CD4-positive, alpha-beta T cell treated with Interleukin-10 for 1 hour (primary cell): ENCODE measurements around the gene TNRC6A.
"Not testable (repeated sequence)": the region's sequence is repeated elsewhere in the genome, so short reads cannot be mapped to it uniquely, and the experiment has no call there.

Experiments
- DNase-seq: peaks from one replicate; pipeline ENCODE4 v3.0.0-alpha.2; 2020

Gene TNRC6A

DNA sequence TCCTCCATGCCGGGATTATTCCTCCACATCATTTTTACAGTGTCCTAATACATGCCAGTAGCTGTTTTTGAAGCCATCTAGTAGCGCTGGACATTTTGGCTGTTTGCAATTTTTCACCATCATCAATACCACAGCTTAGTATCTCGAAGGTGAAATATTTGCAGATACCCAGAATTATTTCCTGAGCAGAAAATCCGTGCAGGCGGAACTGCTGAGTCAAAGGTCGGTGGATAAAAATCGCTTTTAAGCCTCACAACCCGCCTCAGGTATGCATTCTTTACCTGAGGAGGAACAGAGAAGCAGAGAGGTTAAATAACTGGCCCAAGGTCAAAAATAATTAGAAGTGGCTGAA is 584 bp upstream of the TNRC6A start:
- no peak for DNase-seq

DNA sequence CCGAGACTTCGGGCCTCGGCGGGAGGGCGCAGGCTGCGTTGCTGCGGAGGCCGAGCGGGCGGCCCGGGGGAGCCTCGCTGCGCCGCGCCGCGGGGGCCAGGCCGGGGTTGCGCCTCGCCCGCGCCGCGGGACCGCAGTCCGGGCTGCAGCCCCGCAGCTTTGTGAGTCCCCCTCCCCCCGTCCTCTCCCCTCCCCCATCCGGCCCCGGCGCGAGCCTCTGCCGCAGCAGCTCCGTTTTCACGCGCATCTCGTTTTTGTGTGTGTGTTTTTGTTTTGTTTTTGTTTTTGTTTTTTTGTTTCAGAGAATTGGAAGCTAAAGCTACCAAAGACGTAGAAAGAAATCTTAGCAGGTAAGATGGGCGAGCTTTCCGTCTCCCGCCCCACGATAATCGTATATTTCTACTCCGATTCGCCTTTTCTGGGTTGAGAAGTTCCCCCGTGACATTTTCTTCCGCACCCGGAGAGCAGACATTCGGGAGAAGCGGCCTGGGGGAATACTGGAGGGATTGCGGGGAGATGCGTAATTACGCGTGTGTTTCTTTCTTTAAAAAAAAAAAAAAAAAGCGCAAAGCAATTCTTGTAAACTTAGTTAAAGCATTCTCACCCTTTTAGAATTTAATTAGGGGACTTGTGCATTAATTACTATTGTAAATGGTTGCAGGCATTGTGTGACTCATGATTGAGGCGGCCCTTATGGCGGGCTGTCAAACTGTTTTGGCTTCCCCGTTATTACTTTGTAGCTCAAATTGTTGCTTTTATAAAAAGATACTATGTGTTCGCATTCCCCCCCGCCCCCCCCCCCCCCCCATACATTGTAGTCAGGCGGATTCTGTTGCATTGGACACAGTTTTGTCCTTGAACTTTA is 732 bp downstream of the TNRC6A start:
- peak; percentile 31 for DNase-seq

GRCh38 chr16:24730914-24731313 is 1.5 kb downstream of the TNRC6A start:
- DNase-seq, result no peak

DNA sequence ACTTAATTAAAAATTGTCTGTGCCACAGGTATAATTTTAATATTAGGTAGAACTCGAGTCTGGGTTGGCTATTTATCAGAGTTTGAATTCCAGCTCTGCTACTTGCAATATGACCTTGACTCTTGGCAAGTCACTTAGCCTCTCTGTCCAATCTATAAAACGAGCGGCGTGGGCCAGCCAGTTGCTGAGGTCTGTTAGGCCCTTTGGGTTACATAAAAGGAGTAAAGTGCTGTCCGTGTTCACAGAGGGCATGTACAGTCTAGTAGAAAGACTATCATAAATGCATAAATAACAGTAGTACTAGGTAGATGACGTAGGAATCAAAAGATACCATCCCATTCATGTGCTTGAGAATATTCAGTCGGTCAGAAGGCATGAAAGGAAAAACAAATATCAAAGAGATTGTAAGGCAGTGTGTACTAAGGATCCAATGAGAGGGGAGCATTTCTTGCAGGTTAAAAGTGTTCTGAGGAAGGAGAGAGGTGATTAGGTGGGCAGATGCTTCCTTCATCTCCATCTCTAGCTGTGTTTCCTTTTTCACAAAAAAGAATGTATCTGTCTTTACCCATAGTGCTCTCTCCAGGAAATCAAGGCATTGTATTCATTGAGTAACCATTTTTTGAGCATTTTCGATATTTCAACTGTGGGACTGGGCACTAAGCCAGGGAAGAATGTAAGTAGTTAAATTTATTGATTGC is 2.4 kb downstream of the TNRC6A start:
- no peak for DNase-seq

- DNase-seq, result no peak
These were observed 4.9 kb downstream of the TNRC6A start for GRCh38 chr16:24734382-24734781.

DNA sequence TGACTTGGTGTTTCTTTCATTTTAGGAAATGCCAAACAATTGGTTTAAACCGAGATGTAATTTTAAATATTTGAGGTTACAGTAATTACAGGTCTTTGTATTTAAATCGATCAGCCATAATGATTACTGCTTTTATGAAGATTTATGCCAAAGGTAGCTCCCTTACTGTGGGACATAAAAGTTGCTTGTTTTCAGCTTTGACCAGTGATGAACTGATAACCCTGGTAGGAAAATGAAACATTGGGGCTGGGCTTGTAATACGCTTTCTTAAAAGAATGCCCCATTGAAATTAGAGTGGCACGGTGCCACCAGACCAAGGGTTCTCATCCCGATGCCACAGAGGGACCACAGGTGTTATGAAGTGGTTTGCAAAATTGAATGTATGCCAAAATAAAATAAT is 7.3 kb downstream of the TNRC6A start:
- DNase-seq, result no peak

GRCh38 chr16:24737391-24737871 is 8.0 kb downstream of the TNRC6A start:
- no peak for DNase-seq

DNA sequence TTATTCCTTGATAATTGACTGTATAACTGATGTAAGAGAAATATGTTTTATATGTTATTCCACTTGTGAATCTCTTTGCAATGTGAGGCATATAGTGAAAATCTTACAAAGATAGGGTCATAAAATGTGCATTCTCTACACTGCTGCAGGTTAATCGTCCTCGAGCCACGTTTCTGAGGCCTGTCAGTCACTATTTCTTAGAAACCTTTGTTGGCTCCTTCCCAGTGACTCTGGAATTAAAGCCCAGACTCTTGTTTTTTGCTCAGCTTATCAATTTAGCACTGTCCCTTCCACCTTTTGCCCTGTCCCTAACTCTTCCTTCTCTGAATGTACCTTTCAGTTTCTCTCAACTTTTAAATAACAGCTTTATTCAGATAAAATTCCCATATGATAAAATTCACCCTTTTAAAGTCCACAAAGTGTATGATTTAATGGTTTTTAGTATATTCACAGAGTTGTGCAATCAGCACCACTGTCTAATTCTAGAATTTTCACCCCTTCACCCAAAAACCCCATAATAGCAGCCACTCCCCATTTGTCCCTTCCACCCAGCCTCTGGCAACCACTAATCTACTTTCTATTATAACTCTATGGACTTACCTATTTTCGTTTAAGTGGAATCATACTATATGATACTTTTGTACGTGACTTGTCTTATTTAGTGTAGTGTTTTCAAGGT is 8.6 kb downstream of the TNRC6A start:
- DNase-seq, result no peak

GRCh38 chr16:24738895-24739294 is 9.4 kb downstream of the TNRC6A start:
- DNase-seq, result no peak

GRCh38 chr16:24741862-24742261 is 12.4 kb downstream of the TNRC6A start:
- no peak for DNase-seq

DNA sequence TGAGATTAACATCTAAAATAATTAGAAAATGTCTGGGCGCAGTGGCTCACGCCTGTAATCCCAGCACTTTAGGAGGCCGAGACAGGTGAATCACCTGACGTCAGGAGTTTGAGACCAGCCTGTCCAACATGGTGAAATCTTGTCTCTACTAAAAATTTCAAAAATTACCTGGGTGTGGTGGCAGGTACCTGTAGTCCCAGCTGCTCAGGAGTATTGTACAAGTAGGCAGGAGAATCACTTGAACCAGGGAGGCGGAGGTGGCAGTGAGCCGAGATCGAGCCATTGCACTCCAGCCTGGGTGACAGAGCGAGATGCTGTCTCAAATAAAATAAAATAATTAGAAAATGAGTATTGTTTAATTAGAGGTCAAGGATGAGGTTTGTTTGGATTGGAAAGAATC is 13.2 kb downstream of the TNRC6A start:
- DNase-seq, result not testable (repeated sequence)

DNA sequence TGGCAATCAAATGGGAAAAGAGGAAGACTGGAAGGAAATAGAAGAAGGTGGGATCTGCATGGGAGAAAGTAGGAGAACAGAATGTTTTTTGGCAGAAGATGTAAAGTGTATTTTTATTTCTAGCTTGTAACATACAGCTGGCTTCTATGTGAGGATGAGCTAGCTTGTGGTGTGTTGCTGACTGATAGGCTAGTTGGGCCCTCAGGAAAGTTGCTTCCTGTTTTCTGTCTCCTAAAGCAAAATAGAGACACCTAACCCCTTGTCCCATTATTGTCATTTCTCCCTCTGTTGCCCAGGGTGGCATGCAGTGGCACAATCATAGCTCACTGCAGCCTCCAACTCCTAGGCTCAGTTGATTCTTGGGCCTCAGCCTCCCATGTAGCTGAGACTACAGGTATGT is 15.9 kb downstream of the TNRC6A start:
- DNase-seq, result no peak

GRCh38 chr16:24745791-24746190 is 16.3 kb downstream of the TNRC6A start:
- no peak for DNase-seq

GRCh38 chr16:24747441-24747840 is 18.0 kb downstream of the TNRC6A start:
- no peak for DNase-seq

DNA sequence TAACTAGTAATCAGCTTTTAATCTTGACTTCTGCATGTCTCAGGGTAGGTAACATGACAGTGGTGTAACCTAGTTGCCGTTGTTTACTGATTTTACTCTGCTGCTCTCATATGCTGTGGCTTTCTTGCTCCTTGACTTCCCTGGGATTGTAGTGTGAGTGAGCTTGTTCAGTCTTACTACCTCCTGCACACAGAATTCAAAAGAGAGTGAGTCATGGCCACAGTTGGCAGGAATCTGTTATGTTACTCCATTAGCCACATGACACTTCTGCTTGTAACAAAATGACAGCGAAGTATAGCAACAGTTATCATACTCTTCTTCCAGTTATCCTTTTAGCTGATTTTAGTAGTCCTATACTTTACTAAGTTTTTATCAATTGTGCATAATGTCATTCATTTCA is 18.8 kb downstream of the TNRC6A start:
- DNase-seq, result no peak

DNA sequence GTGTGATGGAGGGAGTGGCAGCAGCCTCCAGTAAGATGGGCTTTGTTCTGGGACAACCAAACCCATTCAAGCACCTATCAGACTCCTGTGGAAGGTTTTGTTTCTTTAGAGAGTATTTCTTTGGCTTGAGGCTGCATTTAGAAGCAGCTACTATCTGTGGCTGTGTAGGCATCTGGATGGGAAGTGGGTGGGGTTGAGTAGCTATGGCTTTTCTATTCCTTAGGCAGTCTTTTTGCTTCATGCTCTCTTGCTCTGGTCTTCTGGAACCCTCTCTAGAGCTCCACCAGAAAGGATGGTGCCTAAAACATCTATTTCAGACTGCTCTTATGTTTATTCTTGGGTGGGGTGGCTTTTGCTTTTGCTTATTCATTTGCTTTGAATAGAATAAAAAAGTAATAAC is 19.9 kb downstream of the TNRC6A start:
- DNase-seq, result no peak

- DNase-seq, result not testable (repeated sequence)
These were observed 20.4 kb downstream of the TNRC6A start for GRCh38 chr16:24749872-24750271.

GRCh38 chr16:24753000-24753399 is 23.5 kb downstream of the TNRC6A start:
- no peak for DNase-seq

GRCh38 chr16:24753437-24753836 is 24.0 kb downstream of the TNRC6A start:
- DNase-seq, result no peak

- DNase-seq, result no peak
These were observed 25.1 kb downstream of the TNRC6A start for GRCh38 chr16:24754543-24754942.

DNA sequence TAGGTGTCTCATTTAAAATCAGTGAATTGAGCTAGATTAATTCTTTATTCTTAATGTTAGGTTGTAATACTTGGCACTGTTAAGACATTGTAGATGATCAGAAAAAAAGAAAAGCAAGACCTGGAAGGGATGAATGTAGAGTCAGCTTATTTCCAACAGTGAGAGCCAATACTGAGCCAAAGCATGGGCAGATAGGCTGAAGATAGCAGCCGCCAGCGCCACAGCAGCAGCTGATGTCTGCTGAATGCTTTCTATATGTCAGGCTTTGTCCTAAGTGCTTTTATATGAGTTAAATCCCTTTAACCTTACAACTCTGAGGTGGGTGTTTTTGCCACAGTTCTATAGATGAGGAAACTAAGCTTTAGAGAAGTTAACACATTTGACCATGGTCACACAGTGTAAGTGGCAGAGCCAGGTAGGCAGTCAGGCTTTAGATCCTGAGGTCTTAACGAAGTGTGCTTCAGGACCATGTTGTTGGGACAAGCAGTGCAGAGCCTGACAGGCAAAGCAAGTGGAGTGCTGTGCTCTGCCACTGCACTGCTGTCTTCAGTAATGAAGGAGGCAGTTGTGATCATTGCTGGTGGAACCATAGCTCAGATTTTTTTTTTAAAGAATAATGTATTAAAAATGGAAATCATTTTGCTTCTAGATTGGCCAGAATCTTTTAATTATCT is 25.9 kb downstream of the TNRC6A start:
- DNase-seq, result no peak

- no peak for DNase-seq
These were observed 28.9 kb downstream of the TNRC6A start for GRCh38 chr16:24758373-24758772.

DNA sequence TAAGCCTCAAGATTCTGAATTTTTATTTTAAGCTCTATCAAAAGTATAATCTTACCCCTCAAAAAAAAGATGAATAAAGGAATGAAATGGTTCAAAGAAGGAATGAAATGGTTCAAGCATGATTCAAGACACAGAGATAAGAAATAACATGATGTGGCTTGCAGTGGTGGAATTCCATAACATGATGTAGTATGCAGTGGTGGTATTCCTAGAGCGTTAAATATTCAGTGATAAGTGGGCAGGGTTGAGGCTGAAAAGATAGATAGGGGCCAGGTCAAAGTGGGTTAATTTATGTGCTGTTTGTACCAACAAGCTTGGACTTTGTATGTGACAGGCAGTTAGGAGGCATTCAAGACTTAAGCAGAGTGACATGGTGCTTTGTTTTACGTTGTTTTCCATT is 29.6 kb downstream of the TNRC6A start:
- no peak for DNase-seq
